Tibial nerve (tissue), 3 donors: ENCODE results near the gene AGMO.

Experiments used
- POLR2A ChIP-seq, 2 donors: fragments of 450-650 bp; IDR thresholded peaks; one replicate each; pipeline ENCODE4 v1.6.1; 2017; ENCODE audit warnings: antibody characterized with exemption in 2 of 2, mild to moderate bottlenecking in 2 of 2, moderate library complexity in 2 of 2
- TF ChIP-seq, protein P1 (sequence below), 5 experiments: fragments of 200-600 bp in 3 of 5; fragments of 450-650 bp in 2 of 5; sonication (generic) in 3 of 5; IDR thresholded peaks; one replicate each; pipeline ENCODE4 v1.5.1; 2016 to 2019; ENCODE audit warnings: antibody characterized with exemption in 5 of 5, mild to moderate bottlenecking in 3 of 5, moderate library complexity in 2 of 5

DNA sequence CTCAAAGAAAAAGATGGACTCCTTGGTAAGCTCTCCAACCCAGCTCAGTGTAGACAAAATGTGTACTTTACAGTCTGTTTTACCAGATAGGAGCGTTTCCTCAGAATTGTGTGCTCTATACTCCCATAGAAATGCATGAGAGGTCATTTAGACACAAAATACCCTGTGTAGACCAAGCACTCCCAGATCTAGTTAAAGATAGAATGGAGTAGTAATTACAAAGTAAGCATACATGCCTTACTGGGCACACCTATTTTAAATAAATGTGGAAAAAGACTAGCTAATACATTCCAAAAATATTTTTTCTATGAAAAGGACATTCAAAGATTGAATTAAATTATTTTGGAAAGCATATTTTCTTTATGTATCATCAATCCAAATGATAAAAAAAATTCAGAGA lies 387.3 kb downstream of the AGMO start:
- TF ChIP-seq, protein P1, sequence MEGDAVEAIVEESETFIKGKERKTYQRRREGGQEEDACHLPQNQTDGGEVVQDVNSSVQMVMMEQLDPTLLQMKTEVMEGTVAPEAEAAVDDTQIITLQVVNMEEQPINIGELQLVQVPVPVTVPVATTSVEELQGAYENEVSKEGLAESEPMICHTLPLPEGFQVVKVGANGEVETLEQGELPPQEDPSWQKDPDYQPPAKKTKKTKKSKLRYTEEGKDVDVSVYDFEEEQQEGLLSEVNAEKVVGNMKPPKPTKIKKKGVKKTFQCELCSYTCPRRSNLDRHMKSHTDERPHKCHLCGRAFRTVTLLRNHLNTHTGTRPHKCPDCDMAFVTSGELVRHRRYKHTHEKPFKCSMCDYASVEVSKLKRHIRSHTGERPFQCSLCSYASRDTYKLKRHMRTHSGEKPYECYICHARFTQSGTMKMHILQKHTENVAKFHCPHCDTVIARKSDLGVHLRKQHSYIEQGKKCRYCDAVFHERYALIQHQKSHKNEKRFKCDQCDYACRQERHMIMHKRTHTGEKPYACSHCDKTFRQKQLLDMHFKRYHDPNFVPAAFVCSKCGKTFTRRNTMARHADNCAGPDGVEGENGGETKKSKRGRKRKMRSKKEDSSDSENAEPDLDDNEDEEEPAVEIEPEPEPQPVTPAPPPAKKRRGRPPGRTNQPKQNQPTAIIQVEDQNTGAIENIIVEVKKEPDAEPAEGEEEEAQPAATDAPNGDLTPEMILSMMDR (IDR thresholded peaks at IDR 0.05) = no peak
- TF ChIP-seq POLR2A (IDR thresholded peaks at IDR 0.05) = no peak
